ENCODE data around the gene TTN. TPM values are rescaled to one million over a fixed set of nuclear protein-coding genes. Genes with fewer than 3 reads are reported as not detected.

Gene TTN
- total and polyA plus RNA-seq, 2 donors (not counting 1 experiment from before 2014, with no cell fraction given), result 1.7 to 46.4 TPM

DNA sequence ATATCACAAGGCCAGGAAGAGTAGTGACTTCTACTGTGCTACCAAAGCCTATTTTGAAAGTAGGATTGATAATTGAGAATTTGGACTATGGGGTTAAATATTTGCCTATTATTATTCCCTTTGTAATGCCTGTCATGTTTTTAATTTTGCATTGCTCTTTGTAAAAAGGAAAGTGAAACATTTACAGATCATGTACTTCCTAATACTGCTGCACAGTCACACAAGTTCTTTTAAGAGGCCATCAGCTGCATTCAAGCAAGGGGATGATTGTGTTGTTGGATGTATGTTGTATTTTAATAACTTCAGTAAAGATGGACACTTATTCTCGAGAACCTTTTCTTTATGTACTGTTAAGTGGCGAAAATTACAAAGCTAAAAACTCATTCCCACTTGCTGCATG is 256.9 kb downstream of the TTN start:
- no peaks in the 10 kb centered on the region for H3K9me3 ChIP-seq (ENCODE audit: control extremely low read depth in 1 of 3, control insufficient read depth in 2 of 3, insufficient read depth in 1 of 3, low read length in 2 of 3)
- no CpG with 5 or more reads among the region's 2 CpGs for WGBS (ENCODE audit: insufficient coverage)
- ChIA-PET CTCF (no interaction called here), POLR2A (no interaction called here)
- no peaks in the 10 kb centered on the region for H3K9me3 Mint-ChIP-seq (ENCODE audit: insufficient read depth)
- intact Hi-C loops (cut with micrococcal nuclease), result no loop called here
- H3K27ac Mint-ChIP-seq, result no peak overlapping the region
- H3K27me3 Mint-ChIP-seq, result no peaks in the 10 kb centered on the region
- DNase-seq (no peak), ATAC-seq (ENCODE audit: low read depth) (no peak)
- H3K36me3 ChIP-seq (replicated peaks in 1 of 2; ENCODE audit: control extremely low read depth in 1 of 2, control insufficient read depth in 1 of 2, extremely low read depth in 1 of 2, insufficient read depth in 2 of 2, low read length in 1 of 2), result peaks cover 3 to 51% of the 10 kb centered on the region in 2 experiments
- H3K4me1 ChIP-seq (ENCODE audit: control insufficient read depth in 2 of 2, insufficient read depth in 2 of 2, low read length in 2 of 2), result no peaks in the 10 kb centered on the region
- no peak overlapping the region for H2AFZ ChIP-seq (ENCODE audit: insufficient read depth, low read depth, low read length, poor library complexity, severe bottlenecking)
- no peaks in the 10 kb centered on the region for H3K79me2 ChIP-seq (ENCODE audit: control insufficient read depth, insufficient read depth, low read length)
- H3K4me3 Mint-ChIP-seq, result no peak overlapping the region
- no peak overlapping the region for H3K9ac ChIP-seq (ENCODE audit: low read length)
- no peak for TF ChIP-seq EZH2 (IDR thresholded peaks at IDR 0.05; ENCODE audit: borderline replicate concordance, insufficient read depth, low read depth, low read length, poor library complexity, severe bottlenecking)
- TF ChIP-seq, protein P1, sequence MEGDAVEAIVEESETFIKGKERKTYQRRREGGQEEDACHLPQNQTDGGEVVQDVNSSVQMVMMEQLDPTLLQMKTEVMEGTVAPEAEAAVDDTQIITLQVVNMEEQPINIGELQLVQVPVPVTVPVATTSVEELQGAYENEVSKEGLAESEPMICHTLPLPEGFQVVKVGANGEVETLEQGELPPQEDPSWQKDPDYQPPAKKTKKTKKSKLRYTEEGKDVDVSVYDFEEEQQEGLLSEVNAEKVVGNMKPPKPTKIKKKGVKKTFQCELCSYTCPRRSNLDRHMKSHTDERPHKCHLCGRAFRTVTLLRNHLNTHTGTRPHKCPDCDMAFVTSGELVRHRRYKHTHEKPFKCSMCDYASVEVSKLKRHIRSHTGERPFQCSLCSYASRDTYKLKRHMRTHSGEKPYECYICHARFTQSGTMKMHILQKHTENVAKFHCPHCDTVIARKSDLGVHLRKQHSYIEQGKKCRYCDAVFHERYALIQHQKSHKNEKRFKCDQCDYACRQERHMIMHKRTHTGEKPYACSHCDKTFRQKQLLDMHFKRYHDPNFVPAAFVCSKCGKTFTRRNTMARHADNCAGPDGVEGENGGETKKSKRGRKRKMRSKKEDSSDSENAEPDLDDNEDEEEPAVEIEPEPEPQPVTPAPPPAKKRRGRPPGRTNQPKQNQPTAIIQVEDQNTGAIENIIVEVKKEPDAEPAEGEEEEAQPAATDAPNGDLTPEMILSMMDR (IDR thresholded peaks at IDR 0.05), result no peak
- no peaks in the 10 kb centered on the region for H3K4me1 Mint-ChIP-seq
- H3K27me3 ChIP-seq (replicated peaks in 1 of 4; ENCODE audit: control extremely low read depth in 1 of 4, control insufficient read depth in 3 of 4, insufficient read depth in 4 of 4, low read length in 3 of 4), result no peaks in the 10 kb centered on the region
- no peak overlapping the region for H3K27ac ChIP-seq (ENCODE audit: low read length in 2 of 2)
- H4K20me1 ChIP-seq (ENCODE audit: control insufficient read depth, insufficient read depth, low read length, poor library complexity, severe bottlenecking), result no peaks in the 10 kb centered on the region
- no peak overlapping the region for H3K4me2 ChIP-seq (replicated peaks; ENCODE audit: low read depth, low read length, poor library complexity, severe bottlenecking)
- H3K4me3 ChIP-seq (ENCODE audit: control extremely low read depth in 1 of 5, extremely low read depth in 1 of 5, insufficient read depth in 1 of 5, low read depth in 2 of 5, low read length in 4 of 5), result no peak overlapping the region

DNA sequence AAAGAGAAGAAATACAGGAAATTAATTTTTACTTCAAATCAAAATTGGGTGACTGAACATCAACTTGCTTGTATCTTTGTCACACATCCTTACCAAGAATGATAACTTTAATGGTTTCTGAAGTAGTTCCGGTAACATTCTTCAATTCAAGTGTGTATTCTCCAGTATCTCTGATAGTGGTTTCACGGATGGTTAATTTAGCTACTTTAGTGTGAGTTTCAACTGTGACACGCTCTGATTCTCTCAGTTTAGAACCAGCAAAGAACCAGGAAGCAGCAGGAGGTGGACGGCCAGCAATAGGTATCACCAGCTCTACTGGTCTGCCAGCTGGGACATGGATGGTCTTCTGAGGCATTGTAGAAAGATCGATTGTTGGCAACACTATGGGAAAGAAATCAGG is 264.7 kb downstream of the TTN start:
- Mint-ChIP-seq H3K4me3 (no peak overlapping the region), H3K27me3 (no peaks in the 10 kb centered on the region), H3K4me1 (no peaks in the 10 kb centered on the region), H3K9me3 (ENCODE audit: insufficient read depth) (no peaks in the 10 kb centered on the region), H3K27ac (no peak overlapping the region)
- no peak for ATAC-seq (ENCODE audit: low read depth)
- no peak for DNase-seq
- intact Hi-C loops (cut with micrococcal nuclease), result no loop called here
- TF ChIP-seq, protein P1 (IDR thresholded peaks at IDR 0.05), result no peak
- no peak for TF ChIP-seq EZH2 (IDR thresholded peaks at IDR 0.05; ENCODE audit: borderline replicate concordance, insufficient read depth, low read depth, low read length, poor library complexity, severe bottlenecking)
- 77% methylated on average over 3 of the region's 5 CpGs for WGBS (ENCODE audit: insufficient coverage)
- H3K9ac ChIP-seq (ENCODE audit: low read length), result no peak overlapping the region
- peaks cover 13 to 60% of the 10 kb centered on the region in 2 experiments for H3K36me3 ChIP-seq (replicated peaks in 1 of 2; ENCODE audit: control extremely low read depth in 1 of 2, control insufficient read depth in 1 of 2, extremely low read depth in 1 of 2, insufficient read depth in 2 of 2, low read length in 1 of 2)
- H3K4me2 ChIP-seq (replicated peaks; ENCODE audit: low read depth, low read length, poor library complexity, severe bottlenecking), result no peak overlapping the region
- H3K27ac ChIP-seq (ENCODE audit: low read length in 2 of 2), result no peak overlapping the region
- peaks cover 4% of the 10 kb centered on the region for H3K79me2 ChIP-seq (ENCODE audit: control insufficient read depth, insufficient read depth, low read length)
- ChIA-PET CTCF (no interaction called here), POLR2A (no interaction called here)
- H3K27me3 ChIP-seq (replicated peaks in 1 of 4; ENCODE audit: control extremely low read depth in 1 of 4, control insufficient read depth in 3 of 4, insufficient read depth in 4 of 4, low read length in 3 of 4), result no peaks in the 10 kb centered on the region
- no peak overlapping the region for H3K4me3 ChIP-seq (ENCODE audit: control extremely low read depth in 1 of 5, extremely low read depth in 1 of 5, insufficient read depth in 1 of 5, low read depth in 2 of 5, low read length in 4 of 5)
- no peaks in the 10 kb centered on the region for H4K20me1 ChIP-seq (ENCODE audit: control insufficient read depth, insufficient read depth, low read length, poor library complexity, severe bottlenecking)
- no peaks in the 10 kb centered on the region for H3K9me3 ChIP-seq (ENCODE audit: control extremely low read depth in 1 of 3, control insufficient read depth in 2 of 3, insufficient read depth in 1 of 3, low read length in 2 of 3)
- no peak overlapping the region for H2AFZ ChIP-seq (ENCODE audit: insufficient read depth, low read depth, low read length, poor library complexity, severe bottlenecking)
- no peaks in the 10 kb centered on the region for H3K4me1 ChIP-seq (ENCODE audit: control insufficient read depth in 2 of 2, insufficient read depth in 2 of 2, low read length in 2 of 2)

All from B cell (primary cell).